ENCODE results near the gene C4orf36. TPM values are rescaled to one million over a fixed set of nuclear protein-coding genes. Genes with fewer than 3 reads are reported as not detected.

The C4orf36 gene
- polyA plus RNA-seq, 1 donor from 2014 or later = not detected

Other genes starting within 250 kb of the C4orf36 start
- gene SLC10A6, start 43.0 kb downstream of the C4orf36 start, polyA plus RNA-seq = not detected
- 18.8 TPM for gene AFF1, start 42.6 kb upstream of the C4orf36 start, polyA plus RNA-seq

All from IgD-negative memory B cell (primary cell).